GM20431 (cell line): ENCODE data around the gene VAMP3.

Experiments used
- in situ Hi-C: fragments of 300-500 bp; cut with MseI, MboI; formaldehyde crosslinking; loops from one replicate; pipeline ENCODE4 v1.15.0; 2020; ENCODE audit warnings: low sequenced_read_pairs; ENCODE audit not compliant: unreplicated experiment

Gene VAMP3, protein sequence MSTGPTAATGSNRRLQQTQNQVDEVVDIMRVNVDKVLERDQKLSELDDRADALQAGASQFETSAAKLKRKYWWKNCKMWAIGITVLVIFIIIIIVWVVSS

DNA sequence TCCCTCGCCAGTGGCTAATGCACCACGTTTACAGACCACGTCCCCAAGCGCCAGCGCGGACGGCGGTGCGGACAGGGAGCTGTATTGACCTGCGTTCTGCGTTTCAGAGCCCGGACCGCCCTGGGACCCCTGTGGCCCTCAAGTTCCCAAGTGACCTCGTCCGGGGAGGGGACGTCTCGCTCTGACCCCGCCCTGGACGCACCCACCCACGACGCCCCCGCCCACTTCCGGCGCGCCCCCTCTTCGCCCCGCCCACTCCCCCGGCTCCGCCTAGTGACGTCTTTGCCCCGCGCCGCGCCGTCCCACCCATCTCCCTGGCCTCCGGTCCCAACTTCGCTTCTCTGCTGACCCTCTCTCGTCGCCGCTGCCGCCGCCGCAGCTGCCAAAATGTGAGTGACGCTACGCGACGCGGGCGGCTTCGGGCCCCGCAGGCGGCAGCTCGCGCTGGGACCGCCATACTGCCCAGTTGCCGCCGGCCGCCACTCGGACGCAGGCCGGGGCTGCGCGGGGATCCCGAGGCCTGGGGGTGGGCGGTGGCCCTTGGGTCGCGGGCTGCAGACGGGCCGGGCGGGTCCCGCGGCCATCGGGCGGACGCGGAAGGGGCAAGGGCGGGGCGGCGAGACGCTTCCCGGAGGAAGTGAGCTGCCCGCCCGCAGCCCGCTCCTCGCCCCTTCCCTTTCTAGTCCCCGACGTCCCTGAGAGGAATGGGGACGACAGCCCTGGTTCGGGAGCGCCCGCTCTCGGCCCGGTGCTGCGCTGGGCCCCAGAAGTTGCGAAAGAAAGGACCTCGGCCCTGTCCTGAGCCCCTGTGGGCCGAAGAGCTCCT is at the start of gene VAMP3:
VAMP3 (plus strand) TSS at position 300 of the 826 bp plus-strand sequence; CDS start at position 388, 88 bp downstream.
- in situ Hi-C loops, result no loop called here

DNA sequence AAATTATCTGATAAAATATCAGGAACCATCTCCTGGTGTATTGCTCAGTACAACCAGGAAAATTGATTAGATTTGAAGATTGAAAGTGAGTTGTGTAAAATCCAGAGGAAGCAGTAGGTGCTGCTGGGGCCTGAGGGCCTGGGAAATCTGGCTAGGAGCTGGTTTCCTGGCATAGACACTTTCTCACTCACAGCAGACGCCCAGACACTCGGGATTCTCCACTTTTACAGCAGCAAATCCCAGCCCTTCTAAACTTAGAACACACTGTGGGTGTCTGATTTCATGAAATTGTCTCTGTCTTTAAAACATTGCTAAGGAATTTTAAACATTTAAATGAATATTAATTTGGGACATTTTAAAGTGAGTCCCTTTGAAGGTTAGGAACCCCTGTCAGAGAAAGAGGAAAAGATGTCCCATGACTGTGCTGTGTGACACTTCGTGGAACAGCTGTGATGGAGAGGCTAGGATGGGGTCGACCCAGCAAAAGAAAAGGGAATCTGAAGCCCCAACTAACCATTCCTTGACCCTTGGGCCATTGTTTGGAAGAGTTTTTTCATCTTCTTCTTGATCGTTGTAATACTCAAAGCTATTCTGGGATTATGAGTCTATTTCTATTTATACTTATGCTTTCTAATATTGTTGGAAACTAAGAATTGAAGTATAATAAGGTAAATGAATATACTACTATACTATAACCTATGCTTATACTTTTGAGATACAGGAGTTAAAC is 49.0 kb upstream of the VAMP3 start:
- in situ Hi-C loops, result no loop called here

DNA sequence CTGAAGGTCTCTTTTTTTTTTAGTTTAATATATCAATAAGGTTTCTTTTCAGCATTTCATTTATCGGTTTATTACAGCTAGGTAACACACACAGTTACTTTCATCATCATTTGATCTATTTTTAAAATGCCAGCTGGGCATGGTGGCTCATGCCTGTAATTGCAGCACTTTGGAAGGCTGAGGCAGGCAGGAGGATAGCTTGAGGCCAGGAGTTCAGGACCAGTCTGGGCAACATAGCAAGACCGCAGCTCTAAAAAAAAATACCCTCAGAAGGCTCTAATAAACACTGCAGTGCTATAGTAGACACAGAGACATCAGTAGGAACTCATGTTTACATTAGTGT is 48.5 kb upstream of the VAMP3 start:
- in situ Hi-C loops, result no loop called here

DNA sequence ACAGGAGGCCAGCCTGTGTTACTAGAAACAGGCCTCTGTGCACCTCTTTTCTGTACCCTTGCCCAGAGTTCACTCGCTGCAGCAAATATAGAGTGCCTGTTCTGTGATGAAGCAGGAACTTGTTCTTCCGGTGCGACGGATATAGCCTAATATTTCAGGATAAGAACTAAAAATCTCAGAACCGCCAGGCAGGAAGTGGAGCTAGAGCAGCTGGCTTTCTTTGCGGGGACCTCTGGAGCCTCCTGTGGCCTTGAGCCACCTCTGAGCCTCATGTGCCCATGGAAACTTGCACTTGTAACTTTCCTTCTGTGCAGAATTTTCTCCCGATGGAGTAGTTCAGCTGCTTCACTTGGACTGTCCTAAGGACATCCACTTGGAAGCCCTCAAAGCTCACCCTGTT is 44.5 kb upstream of the VAMP3 start:
- in situ Hi-C loops, result no loop called here

DNA sequence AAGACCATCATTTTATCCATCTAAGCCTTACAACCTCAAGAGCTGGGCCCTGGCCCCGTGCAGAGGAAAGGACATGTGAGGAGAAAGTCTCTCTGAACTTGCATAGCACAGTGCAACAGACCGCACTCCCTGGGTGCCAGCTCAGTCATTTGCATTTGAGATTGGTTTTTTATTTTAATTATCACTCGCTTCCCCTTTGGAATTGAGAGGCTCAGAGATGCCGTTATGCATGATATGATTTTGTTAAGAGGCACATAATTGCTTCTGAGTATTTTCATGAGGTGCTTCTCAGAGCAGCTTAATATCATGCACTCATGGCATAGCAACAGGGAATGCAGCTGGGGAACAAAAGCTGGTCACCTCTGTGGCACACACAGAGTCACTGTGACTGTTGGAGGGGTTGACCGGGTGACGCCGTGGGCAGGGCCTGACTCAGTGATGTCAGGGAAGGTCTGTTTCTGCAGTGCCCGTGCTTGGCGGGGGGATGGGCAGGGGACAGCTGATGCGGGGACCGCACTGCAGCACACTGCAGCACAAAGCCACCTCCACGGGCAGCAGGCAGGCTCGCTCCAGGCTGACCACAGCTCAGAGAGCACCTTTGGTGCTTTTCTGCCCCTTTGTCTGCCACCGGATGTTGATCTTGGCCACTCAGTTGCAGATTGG is 43.2 kb upstream of the VAMP3 start:
- in situ Hi-C loops, result no loop called here

DNA sequence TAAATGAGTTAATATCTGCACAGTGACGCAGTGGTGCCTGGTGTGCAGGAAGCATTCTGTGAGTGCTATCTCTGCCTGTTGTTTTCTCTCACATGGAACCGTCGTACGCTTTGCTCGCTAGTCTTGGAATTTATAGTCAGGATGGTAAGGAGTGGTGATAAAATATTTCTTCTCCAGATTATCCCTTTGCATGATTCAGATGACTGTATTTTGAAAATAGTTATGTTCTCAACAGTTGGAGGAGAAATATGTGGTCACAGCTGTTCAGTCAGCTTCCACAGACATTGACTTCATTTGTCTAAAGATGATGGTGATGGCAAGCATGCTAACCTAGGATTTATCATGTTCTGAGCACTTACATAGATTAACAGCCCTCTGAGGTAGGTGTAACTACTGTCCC is 41.3 kb upstream of the VAMP3 start:
- in situ Hi-C loops, result no loop called here

DNA sequence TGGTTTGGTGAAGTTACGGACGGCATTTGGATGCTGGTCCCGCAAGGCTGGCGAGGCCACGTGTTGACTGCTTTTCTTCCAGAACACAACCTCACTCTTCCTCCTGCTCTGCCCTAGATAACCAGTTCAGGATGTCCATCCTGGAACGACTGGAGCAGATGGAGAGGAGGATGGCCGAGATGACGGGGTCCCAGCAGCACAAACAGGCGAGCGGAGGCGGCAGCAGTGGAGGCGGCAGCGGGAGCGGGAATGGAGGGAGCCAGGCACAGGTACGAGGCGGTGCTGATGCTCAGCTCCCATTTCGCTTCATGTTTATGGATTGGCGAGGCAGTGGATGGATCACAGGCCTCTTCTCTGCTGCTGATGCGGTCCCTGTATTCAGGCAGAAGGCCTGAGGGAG is 38.8 kb upstream of the VAMP3 start:
- in situ Hi-C loops, result no loop called here

DNA sequence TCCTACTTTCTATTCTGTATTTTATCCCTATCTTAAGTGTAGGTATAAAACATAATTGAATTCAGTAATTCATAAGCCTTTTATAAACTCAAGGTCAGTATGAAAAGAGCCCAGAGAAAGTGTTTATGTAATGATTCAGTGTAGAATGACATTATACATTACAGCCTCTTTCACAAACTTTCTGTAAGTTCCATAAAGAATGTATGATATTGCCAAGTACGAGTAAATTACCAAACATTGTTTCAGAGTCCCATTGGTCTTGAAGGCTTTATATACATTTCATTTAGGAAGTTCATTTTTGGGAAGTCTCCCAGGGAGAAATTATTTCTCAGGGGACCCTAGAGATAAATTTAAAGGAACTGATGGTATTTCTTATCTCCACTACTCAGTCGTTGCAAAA is 37.8 kb upstream of the VAMP3 start:
- in situ Hi-C loops, result no loop called here

DNA sequence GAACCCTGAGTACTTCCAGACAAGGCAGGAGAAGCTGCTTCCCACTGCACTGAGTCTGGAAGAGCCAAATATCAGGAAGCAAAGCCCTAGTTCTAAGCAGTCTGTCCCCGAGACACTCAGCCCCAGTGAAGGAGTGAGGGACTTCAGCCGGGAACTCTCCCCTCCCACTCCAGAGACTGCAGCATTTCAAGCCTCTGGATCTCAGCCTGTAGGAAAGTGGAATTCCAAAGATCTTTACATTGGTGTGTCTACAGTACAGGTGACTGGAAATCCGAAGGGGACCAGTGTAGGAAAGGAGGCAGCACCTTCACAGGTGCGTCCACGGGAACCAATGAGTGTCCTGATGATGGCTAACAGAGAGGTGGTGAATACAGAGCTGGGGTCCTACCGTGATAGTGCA is 33.1 kb upstream of the VAMP3 start:
- in situ Hi-C loops, result no loop called here

DNA sequence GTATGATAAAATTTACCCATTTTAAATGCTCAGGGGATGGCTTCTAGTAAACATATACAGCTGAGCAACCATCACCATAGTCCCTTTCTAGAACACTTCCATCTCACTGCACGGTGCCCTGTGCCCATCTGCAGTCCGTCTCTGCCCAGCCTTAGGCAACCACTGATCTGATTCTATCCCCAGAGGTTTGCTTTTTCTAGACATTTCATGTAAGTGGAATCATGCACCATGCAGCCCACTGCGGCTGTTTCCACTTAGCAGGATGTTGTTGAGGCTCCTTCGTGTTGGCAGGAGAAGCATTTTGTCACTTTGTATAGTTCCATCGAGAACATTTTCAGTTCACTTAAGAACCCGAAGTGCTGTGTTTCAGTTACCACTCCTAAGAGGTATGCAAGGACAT is 27.8 kb upstream of the VAMP3 start:
- in situ Hi-C loops, result loop anchor here (10.0 kb wide), 1 partner anchor 69 kb away; no protein-coding TSS in a partner anchor

DNA sequence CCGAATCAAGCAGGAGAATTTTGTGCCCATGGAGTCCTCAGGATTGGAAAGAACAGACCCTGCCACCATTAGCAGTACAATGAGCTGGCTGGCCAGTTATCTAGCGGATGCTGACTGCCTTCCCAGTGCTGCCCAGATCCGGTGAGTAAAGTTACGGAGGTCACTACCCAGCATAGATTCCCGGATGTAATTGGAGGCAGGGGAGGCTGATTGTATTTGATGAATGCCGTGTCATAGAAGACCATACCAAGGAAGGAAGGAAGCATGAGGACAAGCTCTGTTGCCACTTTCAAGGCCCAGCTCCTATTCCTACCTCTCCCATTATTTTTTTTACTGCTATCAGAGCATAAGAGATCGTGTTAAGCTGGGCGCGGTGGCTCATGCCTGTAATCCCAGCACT is 26.2 kb upstream of the VAMP3 start:
- in situ Hi-C loops, result loop anchor here (10.0 kb wide), 1 partner anchor 70 kb away; no protein-coding TSS in a partner anchor

DNA sequence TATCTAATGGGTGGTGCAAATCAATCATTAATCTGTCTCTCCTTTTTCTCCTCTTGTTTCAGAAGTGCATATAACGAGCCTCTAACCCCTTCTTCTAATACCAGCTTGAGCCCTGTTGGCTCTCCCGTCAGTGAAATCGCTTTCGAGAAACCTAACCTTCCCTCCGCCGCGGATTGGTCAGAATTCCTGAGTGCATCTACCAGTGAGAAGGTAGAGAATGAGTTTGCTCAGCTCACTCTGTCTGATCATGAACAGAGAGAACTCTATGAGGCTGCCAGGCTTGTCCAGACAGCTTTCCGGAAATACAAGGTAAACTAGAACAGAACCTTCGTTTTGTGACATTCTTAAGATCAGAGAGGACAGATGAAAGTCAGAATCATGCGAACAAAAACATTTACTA is 25.3 kb upstream of the VAMP3 start:
- in situ Hi-C loops, result loop anchor here (10.0 kb wide), 1 partner anchor 71 kb away; no protein-coding TSS in a partner anchor

DNA sequence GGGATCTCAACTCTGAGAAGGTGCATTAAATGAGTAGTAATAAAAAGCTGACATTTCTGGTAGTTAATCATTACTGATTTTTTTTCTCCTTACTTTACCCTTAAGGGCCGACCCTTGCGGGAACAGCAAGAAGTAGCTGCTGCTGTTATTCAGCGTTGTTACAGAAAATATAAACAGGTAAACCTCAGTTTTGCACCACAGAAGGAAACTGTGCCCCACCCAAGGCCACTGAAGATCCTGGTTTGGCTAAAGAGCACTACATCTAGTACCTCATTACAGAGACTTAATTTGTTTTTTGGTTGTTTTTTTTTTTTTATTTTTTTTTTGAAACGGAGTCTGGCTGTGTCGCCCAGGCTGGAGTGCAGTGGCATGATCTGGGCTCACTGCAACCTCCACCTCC is 23.5 kb upstream of the VAMP3 start:
- in situ Hi-C loops, result loop anchor here (10.0 kb wide), 1 partner anchor 73 kb away; no protein-coding TSS in a partner anchor

DNA sequence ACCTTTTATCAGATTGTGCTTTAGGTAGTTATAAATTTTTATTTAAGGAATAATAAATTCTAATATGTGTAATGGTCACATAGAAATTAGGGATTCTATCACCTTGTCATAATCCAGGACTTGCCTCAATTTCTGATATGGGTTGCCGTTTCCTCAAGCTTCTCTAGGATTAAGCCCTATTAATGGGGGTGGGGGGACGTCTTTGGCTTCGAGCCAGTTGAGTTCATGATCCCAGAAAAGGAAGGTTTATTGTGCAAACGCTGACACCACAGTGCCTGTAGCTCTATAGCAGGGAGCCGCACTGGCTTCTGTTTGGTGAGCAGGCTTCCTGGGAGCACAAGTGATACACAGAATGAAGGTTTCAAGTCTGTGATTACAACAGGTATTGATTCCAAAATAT is 22.0 kb upstream of the VAMP3 start:
- in situ Hi-C loops, result loop anchor here (10.0 kb wide), 1 partner anchor 74 kb away; no protein-coding TSS in a partner anchor

DNA sequence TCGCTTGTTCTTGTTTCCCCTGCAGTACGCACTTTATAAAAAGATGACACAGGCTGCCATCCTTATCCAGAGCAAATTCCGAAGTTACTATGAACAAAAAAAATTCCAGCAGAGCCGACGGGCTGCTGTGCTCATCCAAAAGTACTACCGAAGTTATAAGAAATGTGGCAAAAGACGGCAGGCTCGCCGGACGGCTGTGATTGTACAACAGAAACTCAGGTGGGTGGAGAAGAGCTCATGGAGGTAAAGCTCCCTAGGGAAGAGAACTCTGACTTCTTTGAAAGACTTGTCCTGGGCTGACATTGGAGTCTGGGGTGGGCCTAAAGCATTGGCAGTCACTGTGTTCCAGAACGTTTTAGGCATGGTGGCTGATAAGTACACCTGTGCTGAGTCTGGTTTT is 19.9 kb upstream of the VAMP3 start:
- in situ Hi-C loops, result no loop called here

DNA sequence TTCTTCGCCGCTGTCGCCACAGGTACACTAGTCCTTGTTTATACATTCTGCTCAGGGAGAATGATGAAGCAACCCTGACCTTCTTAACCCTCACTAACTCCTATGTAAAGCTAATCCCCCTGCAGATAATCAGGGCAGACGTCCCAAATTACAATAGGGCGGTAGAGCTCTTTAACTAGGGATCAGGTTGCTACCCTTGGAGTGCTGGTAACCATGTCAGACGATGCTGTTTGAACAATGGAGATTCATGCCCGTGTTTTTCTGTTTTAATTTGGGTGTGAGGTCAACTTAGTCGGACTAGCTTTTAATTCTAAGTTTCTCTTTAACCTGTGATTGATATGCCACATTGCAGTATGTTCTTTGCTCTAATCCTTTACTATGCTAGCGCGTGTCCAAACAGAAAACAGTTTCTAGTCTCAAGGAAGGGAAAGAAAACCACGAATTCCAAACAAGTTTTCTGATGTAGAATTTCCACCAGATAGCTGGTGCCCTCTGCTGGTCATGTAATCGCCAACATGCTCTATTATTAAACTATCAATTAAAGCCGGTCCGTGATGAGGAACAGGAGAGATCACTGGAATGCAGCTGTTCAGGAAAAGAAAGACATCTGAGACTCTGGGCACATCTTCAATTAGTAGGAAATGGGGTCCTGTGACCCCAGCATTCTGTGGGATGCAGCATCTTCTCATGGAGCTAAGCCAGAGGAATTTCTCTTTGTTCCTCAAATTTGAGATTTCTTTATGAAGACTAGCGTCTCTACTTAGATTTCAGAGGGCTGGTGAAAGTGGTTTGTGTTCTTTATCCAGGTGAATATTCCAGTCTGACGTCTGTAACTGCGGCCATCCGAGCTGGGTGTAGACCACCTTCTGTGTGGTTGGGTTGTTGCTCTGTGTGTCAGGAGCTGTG is 18.3 kb upstream of the VAMP3 start:
- in situ Hi-C loops, result no loop called here

DNA sequence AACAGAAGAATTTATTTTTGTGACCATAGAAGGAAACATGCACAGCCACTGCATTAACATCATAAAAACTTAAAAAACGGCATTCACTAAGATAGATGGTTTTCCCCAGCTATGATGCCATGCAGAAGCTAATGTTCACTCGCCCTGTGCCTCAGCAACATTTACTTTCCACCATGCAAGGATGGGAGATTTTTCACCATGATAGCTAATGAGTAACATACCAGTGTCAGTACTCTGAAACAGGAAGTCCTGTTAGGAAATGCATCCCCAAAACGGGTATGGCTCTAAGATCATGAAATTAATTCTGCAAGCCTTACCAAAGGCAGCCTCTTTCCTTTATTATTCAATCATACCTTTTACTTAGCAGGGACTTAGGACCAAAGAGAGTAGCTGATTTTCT is 17.5 kb upstream of the VAMP3 start:
- in situ Hi-C loops, result no loop called here

DNA sequence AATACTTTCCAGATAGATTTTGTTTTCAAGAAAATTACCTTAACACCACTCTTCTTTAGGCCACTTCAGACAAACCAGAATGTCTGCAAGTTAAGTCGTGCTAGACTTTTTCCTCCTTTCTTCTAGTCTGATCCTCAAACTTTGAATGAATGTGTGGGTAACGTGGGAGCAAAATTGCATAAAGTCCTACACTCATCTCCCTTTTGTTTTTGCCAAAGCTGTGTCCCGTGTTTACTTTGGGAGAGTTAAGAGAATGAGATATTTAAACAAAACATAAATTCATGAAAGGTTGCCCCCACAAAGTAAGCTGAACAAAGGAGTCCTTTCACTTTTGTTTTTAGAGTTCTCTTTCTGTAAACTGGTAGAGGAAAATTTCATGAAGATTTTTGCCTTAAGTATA is 16.9 kb upstream of the VAMP3 start:
- in situ Hi-C loops, result no loop called here

DNA sequence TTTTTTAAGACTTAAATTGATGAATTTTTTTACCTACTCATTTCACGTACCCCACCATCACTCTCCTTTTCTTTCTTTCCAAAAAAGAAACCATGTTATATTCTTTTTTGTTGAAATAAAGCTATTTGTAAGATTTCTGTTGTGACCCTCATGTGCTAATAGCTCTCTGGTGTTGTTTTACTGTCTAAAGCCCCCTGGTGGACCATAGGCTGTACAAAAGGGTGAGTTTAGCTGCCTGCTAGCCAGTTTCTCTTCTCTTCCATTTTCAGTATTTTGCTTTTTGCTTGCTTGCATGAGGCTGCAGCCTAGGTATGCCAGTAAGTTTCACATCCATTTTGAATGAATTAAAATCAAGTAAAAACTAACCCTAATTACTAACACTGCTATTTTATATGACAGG is 15.6 kb upstream of the VAMP3 start:
- in situ Hi-C loops, result no loop called here

DNA sequence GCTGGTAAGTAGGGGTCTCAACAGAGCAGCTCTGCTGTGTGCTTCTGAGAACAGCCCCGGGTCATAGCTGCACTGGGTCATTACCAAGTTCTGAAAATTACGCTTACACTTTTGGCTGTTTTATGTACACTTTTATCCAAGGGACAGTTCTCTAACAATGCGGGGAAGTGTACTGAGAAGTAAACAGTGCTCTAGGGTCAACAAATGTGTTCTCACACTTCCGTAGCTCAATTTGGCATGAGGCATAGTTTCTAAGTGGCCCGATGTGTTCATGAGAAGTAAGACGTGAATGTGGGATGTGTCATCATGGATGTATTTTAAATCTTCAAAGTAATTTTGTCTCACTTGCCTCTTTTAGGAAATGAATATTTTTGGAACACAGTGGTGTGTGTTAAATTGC is 10.9 kb upstream of the VAMP3 start:
- in situ Hi-C loops, result no loop called here
